GM19099 (cell line): ENCODE results near the gene MGAT2.

Experiments used
- POLR2A ChIP-seq: IDR thresholded peaks from 3 replicates; pipeline ENCODE4 v1.6.1; 2011; ENCODE audit warnings: low read depth; ENCODE audit not compliant: insufficient read length; ENCODE audit errors: extremely low read depth

The MGAT2 gene

DNA sequence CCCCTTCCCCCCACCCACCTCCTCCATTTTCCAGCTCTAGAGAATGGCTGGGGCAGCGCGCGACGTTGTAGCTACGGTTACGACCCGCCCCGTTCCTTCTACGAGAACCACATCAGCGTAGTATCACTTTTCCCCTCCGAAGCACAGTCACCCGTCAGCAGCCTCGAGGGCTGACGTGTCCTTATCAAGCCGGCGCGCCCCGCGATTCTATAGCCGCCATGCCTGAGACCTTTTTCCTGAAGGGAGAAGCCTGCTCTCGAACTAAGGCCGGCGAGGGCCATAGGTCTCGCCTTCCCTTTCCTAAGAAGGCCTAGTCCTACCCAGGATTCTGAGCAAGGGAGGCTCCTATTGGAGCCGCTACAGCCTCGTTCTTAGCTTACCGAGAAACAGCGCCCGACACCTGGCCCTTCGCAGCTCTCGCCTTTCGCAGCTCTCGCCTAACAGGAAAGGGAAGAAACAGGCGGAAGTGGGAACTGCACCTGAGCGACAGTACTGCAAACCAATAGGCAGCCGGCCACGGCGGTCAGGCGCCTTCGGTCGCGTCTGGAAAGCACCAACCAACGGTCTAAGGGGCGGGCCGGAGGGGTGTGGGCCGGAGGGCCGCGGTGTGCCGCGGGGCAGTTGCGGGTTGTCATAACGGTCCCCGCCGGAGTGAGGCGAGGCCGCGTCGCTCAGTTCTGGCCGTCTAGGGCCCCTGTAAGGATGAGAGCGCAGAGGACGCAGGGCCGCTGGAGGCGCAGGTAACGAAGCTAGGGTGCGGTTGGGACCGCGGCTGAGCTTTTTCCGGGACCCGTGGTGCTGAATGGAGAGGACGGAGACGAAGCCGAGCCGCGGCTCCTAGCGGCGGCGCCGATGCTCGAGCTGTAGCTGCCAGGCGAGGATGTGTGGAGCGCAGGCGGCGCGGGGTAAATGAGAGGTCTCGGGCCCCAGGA lies at the start of gene MGAT2, which contains the start of gene RPL36AL:
TSS of gene MGAT2 (plus strand) at position 618 of the 932 bp plus-strand sequence. CDS start 470 bp downstream, outside the sequence.
TSS of gene RPL36AL (minus strand) at position 445 of the 932 bp plus-strand sequence. CDS start 1,522 bp downstream, outside the sequence.
- peak; percentile 98 for TF ChIP-seq POLR2A

DNA sequence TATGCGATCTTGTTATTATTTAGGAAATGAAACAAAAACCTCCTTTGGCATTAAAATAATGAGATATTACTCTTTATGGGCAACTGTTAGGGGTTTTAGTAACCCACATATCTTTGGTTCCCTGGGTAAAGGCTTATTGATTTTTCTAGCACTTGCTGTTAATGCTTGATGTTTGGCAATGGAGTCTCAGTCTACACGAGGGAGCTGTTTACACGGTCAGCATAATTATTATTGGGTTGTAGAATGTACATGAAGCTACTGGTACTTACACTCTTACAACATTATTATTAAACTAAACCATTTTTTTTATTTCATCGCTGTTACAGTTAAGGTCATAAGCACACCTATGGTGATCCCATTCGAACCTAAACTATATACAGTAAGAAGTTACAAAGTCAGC lies 46.6 kb upstream of the MGAT2 start:
- TF ChIP-seq POLR2A = no peak

DNA sequence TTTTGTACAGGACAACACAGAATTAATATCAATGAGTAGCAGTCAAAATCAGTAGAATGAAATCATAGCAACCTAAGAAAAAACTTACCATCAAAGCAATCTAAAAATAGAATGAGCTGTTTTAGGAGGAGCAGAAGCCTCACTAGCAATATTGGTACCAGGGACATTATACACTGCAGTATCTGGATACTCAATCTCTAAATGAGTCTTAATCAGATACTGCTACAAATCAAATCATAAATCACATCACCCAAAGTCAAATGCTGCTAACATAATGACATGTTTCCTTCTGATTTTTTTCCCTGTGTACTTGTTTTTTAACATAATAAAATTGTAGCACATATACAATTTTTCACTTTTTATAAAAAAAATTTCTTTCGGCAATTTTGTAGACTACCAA lies 42.5 kb upstream of the MGAT2 start:
- no peak for TF ChIP-seq POLR2A

DNA sequence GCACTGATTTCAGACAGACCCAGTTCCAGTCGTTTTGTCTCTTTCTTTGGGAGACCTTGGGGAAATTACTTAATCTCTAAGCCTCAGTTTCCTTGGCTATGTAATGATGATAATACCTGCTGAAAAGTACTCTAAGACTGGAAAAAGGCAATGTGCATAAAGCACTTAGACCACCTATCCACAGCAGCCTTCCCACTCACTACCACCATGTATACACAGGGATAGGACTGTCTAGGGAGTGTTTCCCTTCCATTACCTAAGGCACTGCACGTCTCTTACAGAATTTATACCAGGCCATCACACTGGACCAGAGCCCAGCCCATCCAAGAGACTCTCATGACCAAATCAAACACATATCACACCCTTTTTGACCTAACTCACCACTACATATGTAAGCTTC lies 40.8 kb upstream of the MGAT2 start:
- no peak for TF ChIP-seq POLR2A

DNA sequence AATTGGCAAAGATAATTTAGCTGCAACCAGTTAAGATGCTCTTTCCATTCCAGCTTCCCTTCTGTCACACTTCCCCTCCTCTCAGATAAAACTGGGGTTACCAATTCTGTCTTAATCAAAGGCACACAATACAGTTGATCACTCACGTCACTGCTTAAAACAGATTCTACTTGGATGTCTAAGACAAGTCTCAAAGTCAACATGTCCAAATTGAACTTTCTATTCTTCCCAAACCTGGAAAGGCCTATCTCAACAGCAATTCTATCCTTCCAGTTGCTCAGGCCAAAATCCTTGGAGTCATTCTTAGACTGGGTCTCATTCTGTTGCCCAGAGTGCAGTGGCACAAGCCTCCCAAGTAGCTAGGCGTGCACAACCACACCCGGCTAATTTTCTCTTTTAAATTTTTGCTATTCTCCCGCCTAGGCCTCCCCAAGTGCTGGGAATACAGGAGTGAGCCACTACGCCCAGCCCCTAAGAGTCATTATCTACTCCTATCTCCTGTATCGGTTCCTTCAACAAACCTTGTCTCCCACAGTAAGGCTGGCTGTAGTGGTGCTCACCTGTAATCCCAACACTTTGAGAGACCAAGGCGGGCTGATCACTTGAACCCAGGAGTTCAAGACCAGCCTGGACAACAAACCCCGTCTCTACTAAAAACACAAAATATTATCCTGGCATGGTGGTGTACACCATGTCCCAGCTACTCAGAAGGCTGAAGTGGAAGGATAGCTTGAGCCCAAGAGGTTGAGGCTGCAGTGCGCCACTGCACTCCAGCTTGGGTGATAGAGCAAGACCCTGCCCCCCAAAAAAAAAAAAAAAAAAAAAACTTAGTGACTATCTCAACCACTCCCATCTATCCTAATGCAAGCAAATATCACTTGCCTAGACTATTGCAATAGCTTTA lies 39.1 kb upstream of the MGAT2 start:
- TF ChIP-seq POLR2A = peak; percentile 8

DNA sequence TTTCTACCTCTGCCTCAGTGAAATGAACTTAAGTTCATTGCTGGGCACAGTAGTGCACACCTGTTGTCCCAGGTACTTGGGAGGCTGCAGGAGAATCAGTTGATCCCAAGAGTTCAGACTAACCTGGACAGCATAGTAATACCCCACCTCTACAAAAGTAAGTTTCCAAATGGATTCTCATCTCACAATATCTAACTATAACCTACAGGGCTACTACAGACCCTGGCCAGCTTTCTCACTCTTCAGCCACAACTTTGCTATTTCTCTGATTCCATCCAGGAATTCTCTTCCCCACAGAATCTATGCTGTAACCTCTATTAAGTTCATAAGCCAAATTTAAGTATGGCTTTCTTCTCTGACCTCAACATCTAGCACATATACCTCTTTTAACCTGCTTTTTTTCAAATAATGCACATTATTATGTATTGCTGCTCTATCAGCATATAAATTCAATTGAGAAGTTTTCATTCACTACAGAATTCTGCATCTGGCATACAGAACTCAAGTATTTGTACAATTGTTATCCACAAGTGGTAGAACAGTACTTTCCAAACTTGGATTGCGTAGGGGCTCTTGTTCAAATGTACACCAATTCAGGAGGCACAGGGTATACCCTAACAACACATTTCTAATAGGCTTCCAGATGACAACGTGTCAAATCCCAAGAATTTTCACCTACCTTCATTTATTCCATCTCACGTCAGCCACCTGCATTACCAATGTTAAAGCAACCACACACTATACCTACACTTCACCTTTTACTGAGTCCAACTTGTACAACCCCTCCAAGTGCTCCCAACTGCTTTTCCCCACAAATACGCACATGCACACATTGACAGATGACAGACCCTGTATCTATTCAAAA lies 38.3 kb upstream of the MGAT2 start:
- peak; percentile 30 for TF ChIP-seq POLR2A

DNA sequence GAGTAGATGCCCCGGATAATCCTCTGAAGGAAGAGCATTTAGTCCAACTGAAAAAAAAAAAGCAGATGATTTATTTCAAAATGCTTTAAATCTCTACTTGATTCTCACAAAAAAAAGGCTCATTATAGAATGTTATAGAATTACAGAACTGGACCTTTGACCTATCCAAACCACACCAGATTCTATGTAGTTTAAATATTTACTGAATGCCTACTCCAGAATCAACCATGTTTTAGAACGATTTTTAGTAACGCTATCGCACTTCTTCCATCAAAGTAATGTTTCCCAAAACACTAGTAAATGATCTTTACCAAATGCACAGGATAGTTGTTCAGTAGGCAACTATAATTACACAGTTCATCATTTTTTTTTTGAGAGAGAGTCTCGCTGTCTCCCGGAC lies 37.0 kb upstream of the MGAT2 start:
- TF ChIP-seq POLR2A = no peak

DNA sequence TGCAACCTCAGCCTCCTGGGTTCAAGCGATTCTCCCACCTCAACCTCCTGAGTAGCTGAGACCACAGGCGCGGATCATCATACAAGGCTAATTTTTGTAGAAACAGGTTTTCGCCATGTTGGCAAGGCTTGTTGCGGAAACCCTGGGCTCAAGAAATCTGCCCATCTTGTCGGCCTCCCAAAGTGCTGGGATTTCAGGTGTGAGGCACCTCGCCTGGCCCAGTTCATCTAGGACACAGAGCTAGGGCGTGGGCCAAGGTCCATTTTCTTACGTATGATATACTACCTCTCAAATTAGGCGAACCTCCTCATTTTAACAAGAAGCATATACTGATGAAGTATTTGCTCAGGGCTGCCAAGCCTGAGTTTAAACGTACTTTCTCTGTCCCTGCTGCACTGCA lies 36.5 kb upstream of the MGAT2 start:
- peak; percentile 23 for TF ChIP-seq POLR2A

DNA sequence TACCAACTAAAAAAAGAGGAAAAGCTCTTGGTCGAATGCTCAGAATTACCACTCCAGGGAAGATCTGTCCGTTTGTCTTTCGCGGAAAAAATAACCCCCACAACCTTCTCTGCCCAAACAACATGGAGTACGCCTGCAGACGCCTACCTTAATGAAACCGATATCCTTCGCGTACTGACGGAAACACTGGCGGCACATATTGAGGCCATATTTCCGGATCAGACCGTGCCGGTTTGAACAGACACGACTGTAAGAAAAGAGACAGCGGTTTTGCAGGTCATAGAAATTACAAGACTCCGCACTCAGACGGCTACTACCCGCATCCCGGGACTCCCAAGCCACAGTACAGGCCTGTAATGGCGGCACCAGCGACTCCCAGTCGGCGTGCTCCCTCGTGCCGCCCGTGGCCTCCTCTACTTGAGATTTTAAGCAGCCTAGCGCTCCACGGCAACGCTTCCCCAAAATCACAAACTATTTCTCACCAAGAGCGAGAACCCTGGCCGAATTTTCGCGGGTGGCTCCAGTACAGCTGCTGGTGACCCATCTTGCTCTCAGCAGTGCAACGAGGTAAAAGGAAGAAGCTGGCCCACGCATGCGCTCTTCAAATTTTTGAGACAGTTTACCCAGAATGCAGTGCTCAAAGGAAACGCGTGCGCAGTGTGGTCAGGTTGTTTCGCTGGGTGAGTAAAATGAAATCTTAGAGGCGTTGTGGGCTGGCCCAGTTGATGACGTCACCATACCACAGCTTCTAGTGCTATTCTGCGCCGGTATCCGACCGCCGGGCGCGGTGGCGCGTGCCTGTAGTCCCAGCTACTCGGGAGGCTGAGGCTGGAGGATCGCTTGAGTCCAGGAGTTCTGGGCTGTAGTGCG lies 34.6 kb upstream of the MGAT2 start, which contains the start of gene RPS29:
TSS of gene RPS29 (minus strand) at position 578 of the 870 bp plus-strand sequence. CDS start at position 544, 34 bp downstream.
- peak; percentile 95 for TF ChIP-seq POLR2A

DNA sequence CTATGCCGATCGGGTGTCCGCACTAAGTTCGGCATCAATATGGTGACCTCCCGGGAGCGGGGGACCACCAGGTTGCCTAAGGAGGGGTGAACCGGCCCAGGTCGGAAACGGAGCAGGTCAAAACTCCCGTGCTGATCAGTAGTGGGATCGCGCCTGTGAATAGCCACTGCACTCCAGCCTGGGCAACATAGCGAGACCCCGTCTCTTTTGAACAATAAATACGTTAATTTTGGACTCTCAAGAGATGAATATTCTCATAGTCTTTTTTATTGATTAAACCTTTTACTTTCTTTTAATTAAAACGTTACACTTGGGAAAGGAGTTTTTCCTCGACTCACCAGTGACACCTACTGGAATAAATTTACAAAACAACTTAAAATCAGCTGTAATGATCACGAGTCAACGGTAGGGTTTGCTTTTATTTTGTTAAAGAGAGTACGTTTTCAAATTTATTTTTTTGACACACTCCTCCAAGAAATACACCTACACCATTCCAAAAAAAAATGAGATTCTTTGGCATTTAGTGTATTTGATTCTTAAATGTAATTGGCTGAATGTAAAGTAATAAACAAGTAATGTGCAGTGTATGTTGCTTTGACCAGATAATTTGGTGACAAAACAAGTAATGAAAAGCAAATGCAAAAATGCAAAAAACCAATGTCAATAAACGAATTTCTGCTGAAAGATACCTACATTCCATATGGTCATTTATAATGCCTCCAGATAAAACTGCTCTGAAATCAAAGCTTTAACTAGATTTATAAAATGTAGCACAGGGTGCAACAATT lies 33.7 kb upstream of the MGAT2 start:
- no peak for TF ChIP-seq POLR2A

DNA sequence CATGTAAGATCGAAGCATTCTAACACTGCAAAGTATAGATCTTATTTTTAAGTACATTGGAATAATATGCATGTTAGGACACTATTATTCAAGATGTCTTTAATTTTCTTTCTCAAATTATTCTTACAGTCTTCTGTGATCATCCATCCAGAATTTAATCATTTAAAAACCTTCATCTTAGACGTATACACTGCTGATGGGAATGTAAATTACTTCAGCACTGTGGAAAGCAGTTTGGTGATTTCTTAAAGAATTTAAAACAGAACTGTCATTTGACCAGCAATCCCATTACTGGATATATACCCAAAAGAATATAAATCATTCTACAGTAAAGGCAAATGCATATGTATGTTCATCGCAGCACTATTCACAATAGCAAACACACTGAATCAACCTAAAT lies 31.2 kb upstream of the MGAT2 start:
- TF ChIP-seq POLR2A = no peak

DNA sequence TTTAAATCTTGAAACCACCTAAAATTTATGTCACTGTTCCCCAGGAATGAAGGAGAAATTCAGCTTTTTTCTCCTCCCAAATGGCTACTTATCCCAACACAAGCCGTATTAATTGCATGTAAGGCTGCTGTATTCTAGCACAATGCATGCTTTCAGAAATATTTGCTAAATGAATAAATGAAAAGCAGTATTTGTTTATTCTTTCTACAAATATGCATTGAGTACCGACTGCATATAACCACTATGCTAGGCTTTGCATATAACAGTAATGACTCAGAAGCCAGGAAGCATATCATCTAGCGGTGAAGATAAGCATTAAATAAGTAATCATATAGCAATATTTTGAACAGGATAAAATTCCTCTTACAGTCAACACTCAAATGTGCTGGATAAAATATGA lies 27.6 kb upstream of the MGAT2 start:
- no peak for TF ChIP-seq POLR2A
